Keratinocyte (primary cell): ENCODE results near the gene INAFM1. TPM values are rescaled to one million over a fixed set of nuclear protein-coding genes. Genes with fewer than 3 reads are reported as not detected.

Source experiments
- DNase-seq: peaks from one replicate; pipeline ENCODE4 v3.0.0-alpha.2; 2011; ENCODE audit warnings: low read depth, missing footprints, low spot score
- FAIRE-seq: peaks from 2 replicates; lab custom pipeline; 2011; peaks lifted over from hg19 to GRCh38; lab: Jason Lieb, UNC
- H2AFZ ChIP-seq: 2 replicates; pipeline ENCODE4 v1.6.0; 2012; ENCODE audit warnings: low read length, control low read depth, inconsistent platforms; ENCODE audit not compliant: control insufficient read depth
- H3K27ac ChIP-seq: 2 replicates; pipeline ENCODE4 v1.5.1; 2011; ENCODE audit warnings: low read length; ENCODE audit not compliant: control insufficient read depth, insufficient read depth
- H3K27me3 ChIP-seq: 3 replicates; pipeline ENCODE4 v1.6.0; 2011; ENCODE audit warnings: low read length; ENCODE audit not compliant: control insufficient read depth, insufficient read depth; ENCODE audit errors: extremely low read depth
- H3K36me3 ChIP-seq, 2 experiments: 2 replicates in 1 of 2; 3 replicates in 1 of 2; pipeline ENCODE4 v1.5.1; 2011; ENCODE audit warnings: low read length in 2 of 2, mild to moderate bottlenecking in 1 of 2; ENCODE audit not compliant: control insufficient read depth in 2 of 2, insufficient read depth in 2 of 2; ENCODE audit errors: extremely low read depth in 1 of 2
- H3K4me1 ChIP-seq: 3 replicates; pipeline ENCODE4 v1.5.1; 2011; ENCODE audit warnings: low read length; ENCODE audit not compliant: control insufficient read depth, insufficient read depth; ENCODE audit errors: extremely low read depth
- H3K4me2 ChIP-seq: 3 replicates; pipeline ENCODE4 v1.6.0; 2011; ENCODE audit warnings: low read depth, low read length; ENCODE audit not compliant: control insufficient read depth, insufficient read depth; ENCODE audit errors: extremely low read depth
- H3K4me3 ChIP-seq, 3 experiments: fragments of 200-600 bp in 1 of 3; sonication (generic) in 1 of 3; 2 replicates in 2 of 3; 3 replicates in 1 of 3; pipeline ENCODE4 v1.5.1; 2011 to 2016; ENCODE audit warnings: low read length in 3 of 3, mild to moderate bottlenecking in 3 of 3, control low read depth in 2 of 3, inconsistent platforms in 1 of 3, low read depth in 1 of 3, mixed read lengths in 1 of 3, mixed run types in 1 of 3, moderate library complexity in 1 of 3; ENCODE audit not compliant: control insufficient read depth in 2 of 3, insufficient read depth in 2 of 3; ENCODE audit errors: extremely low read depth in 1 of 3
- H3K79me2 ChIP-seq: 2 replicates; pipeline ENCODE4 v1.6.0; 2012; ENCODE audit warnings: low read length; ENCODE audit not compliant: control insufficient read depth, insufficient read depth
- H3K9ac ChIP-seq: 3 replicates; pipeline ENCODE4 v1.6.0; 2011; ENCODE audit warnings: low read length; ENCODE audit not compliant: control insufficient read depth, insufficient read depth; ENCODE audit errors: extremely low read depth
- H3K9me1 ChIP-seq: 3 replicates; pipeline ENCODE4 v1.6.0; 2011; ENCODE audit warnings: low read length; ENCODE audit not compliant: control insufficient read depth, insufficient read depth; ENCODE audit errors: extremely low read depth
- H3K9me3 ChIP-seq: 2 replicates; pipeline ENCODE4 v1.5.1; 2012; ENCODE audit warnings: low read depth, low read length; ENCODE audit not compliant: control insufficient read depth
- H4K20me1 ChIP-seq: 3 replicates; pipeline ENCODE4 v1.6.0; 2011; ENCODE audit warnings: low read length; ENCODE audit not compliant: control insufficient read depth, insufficient read depth; ENCODE audit errors: extremely low read depth
- CTCF ChIP-seq, 3 experiments: IDR thresholded peaks in 1 of 3; conservative IDR thresholded peaks in 1 of 3; optimal IDR thresholded peaks in 1 of 3; 2 replicates in 2 of 3; 3 replicates in 1 of 3; pipeline versions ENCODE3 to v1.5.1; 2011; ENCODE audit warnings: low read length in 3 of 3, mild to moderate bottlenecking in 3 of 3, moderate library complexity in 2 of 3, control low read depth in 1 of 3, inconsistent platforms in 1 of 3; ENCODE audit not compliant: insufficient read depth in 2 of 3; ENCODE audit errors: extremely low read depth in 1 of 3
- EZH2 ChIP-seq: IDR thresholded peaks from one replicate; pipeline ENCODE4 v1.6.1; 2012; ENCODE audit warnings: inconsistent platforms, mild to moderate bottlenecking, low read length, moderate library complexity
- dilution Hi-C: fragments of 300-500 bp; cut with MboI; formaldehyde crosslinking; loops from one replicate; pipeline ENCODE4 v1.7.0; 2020; ENCODE audit warnings: low sequenced_read_pairs; ENCODE audit not compliant: extremely low pct_ligation_motif_present
- polyA plus RNA-seq, 5 experiments: library from polyadenylated mRNA; depleted of rRNA in 3 of 5; stranded (reverse) in 3 of 5; stranded (forward) in 1 of 5; unstranded in 1 of 5; fragments of >200 nt; gene quantifications; 1 replicate in 1 of 5; 2 replicates in 3 of 5; 3 replicates in 1 of 5; pipeline versions ENCODE4 v1.2.1 to v1.2.3, GENCODE V29; 2011 to 2012; ENCODE audit warnings: missing spikeins in 2 of 5, low read depth in 1 of 5, low replicate concordance in 1 of 5

The INAFM1 gene
- polyA plus RNA-seq, 1 donor (not counting 4 experiments of a cell fraction or from before 2014, with no cell fraction given) = 0.35 TPM

GRCh38 chr19:47319923-47320871, 45.5 kb downstream of the INAFM1 start:
- no peaks in the 10 kb centered on the region for H3K36me3 ChIP-seq
- H3K4me3 ChIP-seq = no peak overlapping the region
- H3K4me2 ChIP-seq = no peak overlapping the region
- H3K9me3 ChIP-seq = no peaks in the 10 kb centered on the region
- FAIRE-seq = no peak
- H3K9me1 ChIP-seq = no peaks in the 10 kb centered on the region
- no peak overlapping the region for H2AFZ ChIP-seq
- H3K4me1 ChIP-seq = peaks cover 3% of the 10 kb centered on the region
- H3K79me2 ChIP-seq = no peaks in the 10 kb centered on the region
- dilution Hi-C loops = no loop called here
- TF ChIP-seq EZH2 = no peak
- no peak for TF ChIP-seq CTCF (optimal IDR thresholded peaks at IDR 0.05 in 1 of 3, IDR thresholded peaks at IDR 0.05 in 1 of 3, conservative IDR thresholded peaks at IDR 0.05 in 1 of 3; ENCODE audit: extremely low read depth in 1 of 3, insufficient read depth in 2 of 3, low read length in 3 of 3)
- DNase-seq = no peak
- H4K20me1 ChIP-seq = no peaks in the 10 kb centered on the region
- no peak overlapping the region for H3K9ac ChIP-seq
- no peaks in the 10 kb centered on the region for H3K27me3 ChIP-seq
- no peak overlapping the region for H3K27ac ChIP-seq

- dilution Hi-C loops = no loop called here
- no peak overlapping the region for H2AFZ ChIP-seq
- no peak overlapping the region for H3K9ac ChIP-seq
- no peaks in the 10 kb centered on the region for H3K9me3 ChIP-seq
- no peaks in the 10 kb centered on the region for H4K20me1 ChIP-seq
- TF ChIP-seq EZH2 (no peak), CTCF (optimal IDR thresholded peaks at IDR 0.05 in 1 of 3, IDR thresholded peaks at IDR 0.05 in 1 of 3, conservative IDR thresholded peaks at IDR 0.05 in 1 of 3; ENCODE audit: extremely low read depth in 1 of 3, insufficient read depth in 2 of 3, low read length in 3 of 3) (no peak)
- no peak overlapping the region for H3K27ac ChIP-seq
- H3K36me3 ChIP-seq = no peaks in the 10 kb centered on the region
- H3K9me1 ChIP-seq = no peaks in the 10 kb centered on the region
- H3K4me2 ChIP-seq = no peak overlapping the region
- no peaks in the 10 kb centered on the region for H3K4me1 ChIP-seq
- DNase-seq (no peak), FAIRE-seq (no peak)
- no peak overlapping the region for H3K4me3 ChIP-seq
- H3K27me3 ChIP-seq = no peaks in the 10 kb centered on the region
- no peaks in the 10 kb centered on the region for H3K79me2 ChIP-seq
These were observed 46.9 kb downstream of the INAFM1 start for GRCh38 chr19:47321630-47322029.
